ENCODE results near the gene ANKS1B. TPM values are rescaled to one million over a fixed set of nuclear protein-coding genes. Genes with fewer than 3 reads are reported as not detected.

ANKS1B gene
- total RNA-seq, 2 experiments from 2014 or later: not detected

- Mint-ChIP-seq H3K4me3 (no peak overlapping the region), H3K27ac (no peak overlapping the region), H3K9me3 (peaks cover 2% of the 10 kb centered on the region), H3K27me3 (no peaks in the 10 kb centered on the region), H3K36me3 (no peaks in the 10 kb centered on the region), H3K4me1 (no peaks in the 10 kb centered on the region)
- DNase-seq: no peak
Observed at GRCh38 chr12:99442758-99443157, 542.0 kb downstream of the ANKS1B start.

GRCh38 chr12:99439399-99439798 is 545.3 kb downstream of the ANKS1B start:
- H3K27ac Mint-ChIP-seq: no peak overlapping the region
- no peaks in the 10 kb centered on the region for H3K27me3 Mint-ChIP-seq
- no peak for DNase-seq
- H3K4me3 Mint-ChIP-seq: no peak overlapping the region
- no peaks in the 10 kb centered on the region for H3K36me3 Mint-ChIP-seq
- no peaks in the 10 kb centered on the region for H3K4me1 Mint-ChIP-seq
- no peaks in the 10 kb centered on the region for H3K9me3 Mint-ChIP-seq

- no peak for DNase-seq
- Mint-ChIP-seq H3K9me3 (no peaks in the 10 kb centered on the region), H3K27ac (no peak overlapping the region), H3K4me1 (no peaks in the 10 kb centered on the region), H3K36me3 (no peaks in the 10 kb centered on the region), H3K4me3 (no peak overlapping the region), H3K27me3 (no peaks in the 10 kb centered on the region)
Observed at GRCh38 chr12:99436584-99436983, 548.2 kb downstream of the ANKS1B start.

GRCh38 chr12:99435095-99435791 is 549.5 kb downstream of the ANKS1B start:
- no peaks in the 10 kb centered on the region for H3K4me1 Mint-ChIP-seq
- H3K27ac Mint-ChIP-seq: no peak overlapping the region
- H3K4me3 Mint-ChIP-seq: no peak overlapping the region
- H3K27me3 Mint-ChIP-seq: no peaks in the 10 kb centered on the region
- no peaks in the 10 kb centered on the region for H3K9me3 Mint-ChIP-seq
- no peaks in the 10 kb centered on the region for H3K36me3 Mint-ChIP-seq
- no peak for DNase-seq

- no peaks in the 10 kb centered on the region for H3K27me3 Mint-ChIP-seq
- H3K4me1 Mint-ChIP-seq: no peaks in the 10 kb centered on the region
- H3K4me3 Mint-ChIP-seq: no peak overlapping the region
- H3K9me3 Mint-ChIP-seq: peaks cover 2% of the 10 kb centered on the region
- H3K36me3 Mint-ChIP-seq: no peaks in the 10 kb centered on the region
- no peak overlapping the region for H3K27ac Mint-ChIP-seq
- no peak for DNase-seq
Observed at GRCh38 chr12:99433155-99433554, 551.6 kb downstream of the ANKS1B start.

- H3K4me3 Mint-ChIP-seq: no peak overlapping the region
- no peaks in the 10 kb centered on the region for H3K4me1 Mint-ChIP-seq
- H3K27ac Mint-ChIP-seq: no peak overlapping the region
- DNase-seq: no peak
- H3K36me3 Mint-ChIP-seq: no peaks in the 10 kb centered on the region
- H3K27me3 Mint-ChIP-seq: no peaks in the 10 kb centered on the region
- peaks cover 2% of the 10 kb centered on the region for H3K9me3 Mint-ChIP-seq
Observed at GRCh38 chr12:99431203-99431602, 553.5 kb downstream of the ANKS1B start.

GRCh38 chr12:99427104-99427503 is 557.6 kb downstream of the ANKS1B start:
- Mint-ChIP-seq H3K4me3 (no peak overlapping the region), H3K4me1 (no peaks in the 10 kb centered on the region), H3K9me3 (peaks cover 2% of the 10 kb centered on the region), H3K27me3 (no peaks in the 10 kb centered on the region), H3K36me3 (no peaks in the 10 kb centered on the region), H3K27ac (no peak overlapping the region)
- no peak for DNase-seq

- DNase-seq: no peak
- Mint-ChIP-seq H3K4me1 (no peaks in the 10 kb centered on the region), H3K27me3 (no peaks in the 10 kb centered on the region), H3K4me3 (no peak overlapping the region), H3K36me3 (no peaks in the 10 kb centered on the region), H3K9me3 (peaks cover 6% of the 10 kb centered on the region), H3K27ac (no peak overlapping the region)
Observed at GRCh38 chr12:99418379-99418778, 566.4 kb downstream of the ANKS1B start.

GRCh38 chr12:99413751-99414150 is 571.0 kb downstream of the ANKS1B start:
- no peak for DNase-seq
- H3K27ac Mint-ChIP-seq: no peak overlapping the region
- no peak overlapping the region for H3K4me3 Mint-ChIP-seq
- H3K9me3 Mint-ChIP-seq: peaks cover 10% of the 10 kb centered on the region
- H3K36me3 Mint-ChIP-seq: no peaks in the 10 kb centered on the region
- H3K4me1 Mint-ChIP-seq: no peaks in the 10 kb centered on the region
- H3K27me3 Mint-ChIP-seq: no peaks in the 10 kb centered on the region

GRCh38 chr12:99393763-99394162 is 591.0 kb downstream of the ANKS1B start:
- no peaks in the 10 kb centered on the region for H3K36me3 Mint-ChIP-seq
- H3K9me3 Mint-ChIP-seq: no peaks in the 10 kb centered on the region
- no peak overlapping the region for H3K27ac Mint-ChIP-seq
- H3K4me1 Mint-ChIP-seq: no peaks in the 10 kb centered on the region
- no peak for DNase-seq
- no peak overlapping the region for H3K4me3 Mint-ChIP-seq
- no peaks in the 10 kb centered on the region for H3K27me3 Mint-ChIP-seq

- Mint-ChIP-seq H3K27me3 (no peaks in the 10 kb centered on the region), H3K4me3 (no peak overlapping the region), H3K36me3 (no peaks in the 10 kb centered on the region), H3K4me1 (no peaks in the 10 kb centered on the region), H3K27ac (no peak overlapping the region), H3K9me3 (no peaks in the 10 kb centered on the region)
- DNase-seq: no peak
Observed at GRCh38 chr12:99392091-99392850, 592.5 kb downstream of the ANKS1B start.

GRCh38 chr12:99390707-99391106 is 594.0 kb downstream of the ANKS1B start:
- DNase-seq: no peak

GRCh38 chr12:99389751-99390150 is 595.0 kb downstream of the ANKS1B start:
- no peaks in the 10 kb centered on the region for H3K27me3 Mint-ChIP-seq
- H3K4me1 Mint-ChIP-seq: no peaks in the 10 kb centered on the region
- H3K4me3 Mint-ChIP-seq: no peak overlapping the region
- no peak overlapping the region for H3K27ac Mint-ChIP-seq
- no peaks in the 10 kb centered on the region for H3K36me3 Mint-ChIP-seq
- peaks cover 3% of the 10 kb centered on the region for H3K9me3 Mint-ChIP-seq
- DNase-seq: no peak

More at GRCh38 chr12:99390707-99391106, 594.0 kb downstream of the ANKS1B start:
- no peaks in the 10 kb centered on the region for H3K36me3 Mint-ChIP-seq
- no peaks in the 10 kb centered on the region for H3K4me1 Mint-ChIP-seq
- no peak overlapping the region for H3K4me3 Mint-ChIP-seq
- H3K27me3 Mint-ChIP-seq: no peaks in the 10 kb centered on the region
- H3K27ac Mint-ChIP-seq: no peak overlapping the region
- H3K9me3 Mint-ChIP-seq: peaks cover 3% of the 10 kb centered on the region

GRCh38 chr12:99388671-99389195 is 596.0 kb downstream of the ANKS1B start:
- Mint-ChIP-seq H3K4me3 (no peak overlapping the region), H3K9me3 (peaks cover 3% of the 10 kb centered on the region), H3K4me1 (no peaks in the 10 kb centered on the region), H3K27me3 (no peaks in the 10 kb centered on the region), H3K27ac (no peak overlapping the region), H3K36me3 (no peaks in the 10 kb centered on the region)
- no peak for DNase-seq

- no peak overlapping the region for H3K27ac Mint-ChIP-seq
- no peaks in the 10 kb centered on the region for H3K4me1 Mint-ChIP-seq
- DNase-seq: no peak
- H3K27me3 Mint-ChIP-seq: no peaks in the 10 kb centered on the region
- no peak overlapping the region for H3K4me3 Mint-ChIP-seq
- no peaks in the 10 kb centered on the region for H3K36me3 Mint-ChIP-seq
- H3K9me3 Mint-ChIP-seq: peaks cover 3% of the 10 kb centered on the region
Observed at GRCh38 chr12:99387661-99388060, 597.1 kb downstream of the ANKS1B start.

GRCh38 chr12:99386907-99387306 is 597.8 kb downstream of the ANKS1B start:
- Mint-ChIP-seq H3K27ac (no peak overlapping the region), H3K9me3 (peaks cover 3% of the 10 kb centered on the region), H3K36me3 (no peaks in the 10 kb centered on the region), H3K27me3 (no peaks in the 10 kb centered on the region), H3K4me1 (no peaks in the 10 kb centered on the region), H3K4me3 (no peak overlapping the region)
- DNase-seq: no peak
